GM23338 (cell line): ENCODE results near the gene MUS81.

ENCODE experiments used
- CREB1 ChIP-seq: fragments of 250-450 bp; sonication (Bioruptor Pico); IDR thresholded peaks from 2 replicates; pipeline ENCODE4 v1.5.0; 2020; ENCODE audit warnings: low read depth, mild to moderate bottlenecking, moderate library complexity
- ETS1 ChIP-seq: IDR thresholded peaks from 2 replicates; pipeline ENCODE4 v1.6.1; 2016; ENCODE audit warnings: antibody characterized with exemption
- EZH2 ChIP-seq: fragments of 200-600 bp; sonication (generic); IDR thresholded peaks from one replicate; pipeline ENCODE4 v1.8.0; 2017; ENCODE audit warnings: antibody characterized with exemption, mild to moderate bottlenecking, low read depth; ENCODE audit not compliant: unreplicated experiment
- EZH2phosphoT487 ChIP-seq: fragments of 200-600 bp; sonication (generic); IDR thresholded peaks from one replicate; pipeline ENCODE4 v1.8.1; 2018; ENCODE audit warnings: antibody characterized with exemption; ENCODE audit not compliant: unreplicated experiment
- JUNB ChIP-seq: IDR thresholded peaks from one replicate; pipeline ENCODE4 v1.6.1; 2016; ENCODE audit warnings: antibody characterized with exemption; ENCODE audit not compliant: unreplicated experiment
- NANOG ChIP-seq: IDR thresholded peaks from 2 replicates; pipeline ENCODE4 v1.6.1; 2016; ENCODE audit warnings: antibody characterized with exemption, borderline replicate concordance
- POLR2AphosphoS5 ChIP-seq: IDR thresholded peaks from 2 replicates; pipeline ENCODE4 v1.6.1; 2016; ENCODE audit warnings: antibody characterized with exemption, low read depth
- REST ChIP-seq: IDR thresholded peaks from one replicate; pipeline ENCODE4 v1.6.1; 2018; ENCODE audit warnings: antibody characterized with exemption; ENCODE audit not compliant: unreplicated experiment
- ZNF114 ChIP-seq: fragments of 250-450 bp; sonication (Bioruptor Pico); IDR thresholded peaks from 2 replicates; pipeline ENCODE4 v1.5.0; 2020; ENCODE audit warnings: mild to moderate bottlenecking, moderate library complexity
- ZNF331 ChIP-seq: fragments of 250-450 bp; sonication (Bioruptor Pico); IDR thresholded peaks from 2 replicates; pipeline ENCODE4 v1.5.0; 2020; ENCODE audit warnings: low read depth, mild to moderate bottlenecking, moderate library complexity
- ZNF462 ChIP-seq: fragments of 250-450 bp; sonication (Bioruptor Pico); IDR thresholded peaks from 2 replicates; pipeline ENCODE4 v1.5.0; 2020; ENCODE audit warnings: mild to moderate bottlenecking, moderate library complexity
- TF ChIP-seq, protein P1 (sequence below), 2 experiments: fragments of 200-600 bp in 1 of 2; sonication (generic) in 1 of 2; conservative IDR thresholded peaks; 2 replicates each; pipeline versions ENCODE4 v1.5.1 to v1.6.1; 2016 to 2017; ENCODE audit warnings: antibody characterized with exemption in 2 of 2, low read depth in 2 of 2, mild to moderate bottlenecking in 2 of 2, moderate library complexity in 1 of 2

GRCh38 chr11:65856689-65857499 is 3.3 kb upstream of the MUS81 start:
- TF ChIP-seq, protein P1, sequence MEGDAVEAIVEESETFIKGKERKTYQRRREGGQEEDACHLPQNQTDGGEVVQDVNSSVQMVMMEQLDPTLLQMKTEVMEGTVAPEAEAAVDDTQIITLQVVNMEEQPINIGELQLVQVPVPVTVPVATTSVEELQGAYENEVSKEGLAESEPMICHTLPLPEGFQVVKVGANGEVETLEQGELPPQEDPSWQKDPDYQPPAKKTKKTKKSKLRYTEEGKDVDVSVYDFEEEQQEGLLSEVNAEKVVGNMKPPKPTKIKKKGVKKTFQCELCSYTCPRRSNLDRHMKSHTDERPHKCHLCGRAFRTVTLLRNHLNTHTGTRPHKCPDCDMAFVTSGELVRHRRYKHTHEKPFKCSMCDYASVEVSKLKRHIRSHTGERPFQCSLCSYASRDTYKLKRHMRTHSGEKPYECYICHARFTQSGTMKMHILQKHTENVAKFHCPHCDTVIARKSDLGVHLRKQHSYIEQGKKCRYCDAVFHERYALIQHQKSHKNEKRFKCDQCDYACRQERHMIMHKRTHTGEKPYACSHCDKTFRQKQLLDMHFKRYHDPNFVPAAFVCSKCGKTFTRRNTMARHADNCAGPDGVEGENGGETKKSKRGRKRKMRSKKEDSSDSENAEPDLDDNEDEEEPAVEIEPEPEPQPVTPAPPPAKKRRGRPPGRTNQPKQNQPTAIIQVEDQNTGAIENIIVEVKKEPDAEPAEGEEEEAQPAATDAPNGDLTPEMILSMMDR (conservative IDR thresholded peaks at IDR 0.05; ENCODE audit: low read depth in 2 of 2) = no peak
- TF ChIP-seq POLR2AphosphoS5 = peak; percentile 54
- no peak for TF ChIP-seq EZH2
- no peak for TF ChIP-seq CREB1
- TF ChIP-seq JUNB = no peak
- no peak for TF ChIP-seq REST
- TF ChIP-seq EZH2phosphoT487 = no peak
- no peak for TF ChIP-seq ZNF331
- TF ChIP-seq NANOG = no peak
- peak; percentile 49; the same call in 1 of the 2 replicates for TF ChIP-seq ETS1
- no peak for TF ChIP-seq ZNF114 (CRISPR knock-in tag)
- TF ChIP-seq ZNF462 = no peak
